ENCODE measurements around the gene GLI2.

The GLI2 gene

GRCh38 chr2:120750488-120751210 is 15.0 kb downstream of the GLI2 start:
- H3K4me3 ChIP-seq (ENCODE audit: low read depth, low read length) = no peak overlapping the region
- H3K27me3 ChIP-seq = no peaks in the 10 kb centered on the region
- H3K9me3 ChIP-seq = no peaks in the 10 kb centered on the region
- peaks cover 5% of the 10 kb centered on the region for H3K4me1 ChIP-seq
- no peak for DNase-seq
- TF ChIP-seq CTCF (IDR thresholded peaks at IDR 0.05; ENCODE audit: low read depth, low read length) = no peak
- H3K36me3 ChIP-seq = no peaks in the 10 kb centered on the region

- Histone ChIP-seq H3K27me3 (no peaks in the 10 kb centered on the region), H3K4me1 (peaks cover 5% of the 10 kb centered on the region), H3K4me3 (ENCODE audit: low read depth, low read length) (no peak overlapping the region), H3K36me3 (no peaks in the 10 kb centered on the region), H3K9me3 (no peaks in the 10 kb centered on the region)
- TF ChIP-seq CTCF (IDR thresholded peaks at IDR 0.05; ENCODE audit: low read depth, low read length) = no peak
- DNase-seq = no peak
Observed at GRCh38 chr2:120751553-120751952, 15.9 kb downstream of the GLI2 start.

GRCh38 chr2:120754067-120754960 is 18.6 kb downstream of the GLI2 start:
- TF ChIP-seq CTCF (IDR thresholded peaks at IDR 0.05; ENCODE audit: low read depth, low read length) = no peak
- Histone ChIP-seq H3K9me3 (no peaks in the 10 kb centered on the region), H3K4me1 (peaks cover 4% of the 10 kb centered on the region), H3K36me3 (no peaks in the 10 kb centered on the region), H3K27me3 (no peaks in the 10 kb centered on the region), H3K4me3 (ENCODE audit: low read depth, low read length) (no peak overlapping the region)
- no peak for DNase-seq

GRCh38 chr2:120758181-120759144 is 22.8 kb downstream of the GLI2 start:
- Histone ChIP-seq H3K4me1 (no peaks in the 10 kb centered on the region), H3K36me3 (no peaks in the 10 kb centered on the region), H3K4me3 (ENCODE audit: low read depth, low read length) (no peak overlapping the region), H3K9me3 (no peaks in the 10 kb centered on the region), H3K27me3 (no peaks in the 10 kb centered on the region)
- no peak for DNase-seq
- no peak for TF ChIP-seq CTCF (IDR thresholded peaks at IDR 0.05; ENCODE audit: low read depth, low read length)

- Histone ChIP-seq H3K4me1 (no peaks in the 10 kb centered on the region), H3K4me3 (ENCODE audit: low read depth, low read length) (no peak overlapping the region), H3K9me3 (no peaks in the 10 kb centered on the region), H3K27me3 (no peaks in the 10 kb centered on the region), H3K36me3 (no peaks in the 10 kb centered on the region)
- TF ChIP-seq CTCF (IDR thresholded peaks at IDR 0.05; ENCODE audit: low read depth, low read length) = no peak
- DNase-seq = no peak
Observed at GRCh38 chr2:120759543-120760331, 24.1 kb downstream of the GLI2 start.

Measured in BE2C (cell line).